Brain microvascular endothelial cell (primary cell): ENCODE results near the gene SBNO2.

Source experiments
- DNase-seq: peaks from one replicate; pipeline ENCODE4 v3.0.0-alpha.2; 2020
- H3K27ac ChIP-seq: fragments of 250-450 bp; sonication (Bioruptor Pico); 2 replicates; pipeline ENCODE4 v1.5.1; 2020; ENCODE audit warnings: mild to moderate bottlenecking, moderate library complexity
- H3K27me3 ChIP-seq: fragments of 250-450 bp; sonication (Bioruptor Pico); replicated peaks from 2 replicates; pipeline ENCODE4 v1.5.1; 2020; ENCODE audit warnings: mild to moderate bottlenecking
- H3K36me3 ChIP-seq: fragments of 250-450 bp; sonication (Bioruptor Pico); replicated peaks from 2 replicates; pipeline ENCODE4 v1.5.1; 2020; ENCODE audit warnings: mild to moderate bottlenecking
- H3K4me3 ChIP-seq: 2 replicates; pipeline ENCODE4 v1.5.1; 2011; ENCODE audit warnings: low read depth, mild to moderate bottlenecking, control low read depth, low read length, moderate library complexity
- CTCF ChIP-seq: IDR thresholded peaks from 2 replicates; pipeline ENCODE4 v1.5.1; 2011; ENCODE audit warnings: low read depth, mild to moderate bottlenecking, moderate library complexity, low read length, control low read depth, inconsistent platforms; ENCODE audit errors: missing control alignments
- in situ Hi-C: cut with HindIII; loops from 2 replicates; pipeline ENCODE4 v1.10.0; 2017; ENCODE audit warnings: low sequenced_read_pairs, low pct_ligation_motif_present

Gene SBNO2

GRCh38 chr19:1069009-1069779, 104.9 kb downstream of the SBNO2 start:
- no peak overlapping the region for H3K4me3 ChIP-seq

GRCh38 chr19:1068009-1069001, 105.8 kb downstream of the SBNO2 start:
- TF ChIP-seq CTCF = no peak
- Histone ChIP-seq H3K4me3 (no peak overlapping the region), H3K27me3 (peaks cover 7% of the 10 kb centered on the region), H3K36me3 (no peaks in the 10 kb centered on the region), H3K27ac (no peak overlapping the region)
- in situ Hi-C loops = no loop called here
- DNase-seq = no peak

More at GRCh38 chr19:1069009-1069779, 104.9 kb downstream of the SBNO2 start:
- DNase-seq = no peak
- TF ChIP-seq CTCF = no peak
- H3K36me3 ChIP-seq = no peaks in the 10 kb centered on the region
- H3K27ac ChIP-seq = no peak overlapping the region
- in situ Hi-C loops = no loop called here
- H3K27me3 ChIP-seq = peaks cover 7% of the 10 kb centered on the region

GRCh38 chr19:1067341-1067957, 106.6 kb downstream of the SBNO2 start:
- Histone ChIP-seq H3K4me3 (no peak overlapping the region), H3K36me3 (no peaks in the 10 kb centered on the region), H3K27me3 (peaks cover 7% of the 10 kb centered on the region), H3K27ac (no peak overlapping the region)
- TF ChIP-seq CTCF = no peak
- DNase-seq = no peak
- in situ Hi-C loops = no loop called here

- no peak for DNase-seq
- TF ChIP-seq CTCF = no peak
- in situ Hi-C loops = no loop called here
- no peaks in the 10 kb centered on the region for H3K36me3 ChIP-seq
- peaks cover 7% of the 10 kb centered on the region for H3K27me3 ChIP-seq
- no peak within 1 kb of the TSS for H3K4me3 ChIP-seq
- H3K27ac ChIP-seq = no peak within 1 kb of the TSS
Observed at GRCh38 chr19:1066748-1067340, 107.2 kb downstream of the SBNO2 start, which contains the start of gene ARHGAP45. Gene ARHGAP45, plus strand, starts transcription at chr19:1067167. Its CDS starts 239 bp downstream, at chr19:1067406.

- no peak for DNase-seq
- no peak for TF ChIP-seq CTCF
- Histone ChIP-seq H3K36me3 (no peaks in the 10 kb centered on the region), H3K4me3 (no peak overlapping the region), H3K27ac (no peak overlapping the region), H3K27me3 (peaks cover 7% of the 10 kb centered on the region)
- in situ Hi-C loops = no loop called here
Observed at GRCh38 chr19:1066251-1066747, 107.8 kb downstream of the SBNO2 start.
